Measurements from ENCODE around the gene BORCS6. TPM values are rescaled to one million over a fixed set of nuclear protein-coding genes. Genes with fewer than 3 reads are reported as not detected.

Gene BORCS6
- total RNA-seq, 6 experiments from 2014 or later, result 4.4 to 6.0 (median 4.6) TPM

- DNase-seq, result no peak
- Mint-ChIP-seq H3K27ac (peak overlapping the region; percentile 26; the same call in 1 of the 2 replicates), H3K4me3 (no peak overlapping the region), H3K4me1 (ENCODE audit: low read depth) (peaks cover 24% of the 10 kb centered on the region), H3K36me3 (ENCODE audit: low read depth) (peaks cover 33% of the 10 kb centered on the region; the same call in 1 of the 2 replicates), H3K27me3 (ENCODE audit: insufficient read depth) (peaks cover 5% of the 10 kb centered on the region; the same call in 1 of the 2 replicates), H3K9me3 (no peaks in the 10 kb centered on the region)
- TF ChIP-seq, protein P1, sequence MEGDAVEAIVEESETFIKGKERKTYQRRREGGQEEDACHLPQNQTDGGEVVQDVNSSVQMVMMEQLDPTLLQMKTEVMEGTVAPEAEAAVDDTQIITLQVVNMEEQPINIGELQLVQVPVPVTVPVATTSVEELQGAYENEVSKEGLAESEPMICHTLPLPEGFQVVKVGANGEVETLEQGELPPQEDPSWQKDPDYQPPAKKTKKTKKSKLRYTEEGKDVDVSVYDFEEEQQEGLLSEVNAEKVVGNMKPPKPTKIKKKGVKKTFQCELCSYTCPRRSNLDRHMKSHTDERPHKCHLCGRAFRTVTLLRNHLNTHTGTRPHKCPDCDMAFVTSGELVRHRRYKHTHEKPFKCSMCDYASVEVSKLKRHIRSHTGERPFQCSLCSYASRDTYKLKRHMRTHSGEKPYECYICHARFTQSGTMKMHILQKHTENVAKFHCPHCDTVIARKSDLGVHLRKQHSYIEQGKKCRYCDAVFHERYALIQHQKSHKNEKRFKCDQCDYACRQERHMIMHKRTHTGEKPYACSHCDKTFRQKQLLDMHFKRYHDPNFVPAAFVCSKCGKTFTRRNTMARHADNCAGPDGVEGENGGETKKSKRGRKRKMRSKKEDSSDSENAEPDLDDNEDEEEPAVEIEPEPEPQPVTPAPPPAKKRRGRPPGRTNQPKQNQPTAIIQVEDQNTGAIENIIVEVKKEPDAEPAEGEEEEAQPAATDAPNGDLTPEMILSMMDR (IDR thresholded peaks at IDR 0.05), result no peak
Observed at GRCh38 chr17:8204761-8205555, 15.0 kb upstream of the BORCS6 start.

GRCh38 chr17:8192070-8192815 lies 2.3 kb upstream of the BORCS6 start:
- TF ChIP-seq, protein P1 (IDR thresholded peaks at IDR 0.05), result no peak
- Mint-ChIP-seq H3K9me3 (no peaks in the 10 kb centered on the region), H3K27me3 (ENCODE audit: insufficient read depth) (peaks cover 2% of the 10 kb centered on the region; the same call in 1 of the 2 replicates), H3K4me3 (no peak overlapping the region), H3K4me1 (ENCODE audit: low read depth) (peaks cover 23% of the 10 kb centered on the region), H3K36me3 (ENCODE audit: low read depth) (no peaks in the 10 kb centered on the region), H3K27ac (no peak overlapping the region)
- peak; percentile 57 for DNase-seq

DNA sequence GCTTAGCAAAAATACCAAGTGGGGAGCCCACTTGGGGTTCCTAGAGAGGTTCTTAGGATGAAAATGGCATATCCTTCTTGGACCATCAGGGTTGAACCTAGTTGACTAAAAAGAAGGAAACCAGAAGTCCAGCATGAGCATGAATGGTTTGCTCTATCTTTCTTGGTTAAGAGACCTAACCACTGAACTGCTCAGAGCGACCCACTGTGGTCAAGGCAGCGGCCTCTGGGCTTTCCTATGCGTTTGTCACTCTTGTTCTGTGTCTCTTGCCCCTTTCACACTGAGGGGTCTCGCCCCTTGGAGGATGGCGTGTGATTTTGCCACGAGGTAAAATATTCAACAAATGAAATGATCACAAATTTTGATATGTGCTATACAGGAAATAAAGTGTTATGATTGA lies 526 bp upstream of the BORCS6 start:
- Mint-ChIP-seq H3K27me3 (ENCODE audit: insufficient read depth) (peaks cover 2% of the 10 kb centered on the region; the same call in 1 of the 2 replicates), H3K4me1 (ENCODE audit: low read depth) (peaks cover 8% of the 10 kb centered on the region), H3K4me3 (no peak overlapping the region), H3K9me3 (no peaks in the 10 kb centered on the region), H3K36me3 (ENCODE audit: low read depth) (no peaks in the 10 kb centered on the region), H3K27ac (no peak overlapping the region; the same call in none of the 2 replicates)
- no peak for DNase-seq
- TF ChIP-seq, protein P1 (IDR thresholded peaks at IDR 0.05), result no peak

GRCh38 chr17:8189041-8189710 lies 804 bp downstream of the BORCS6 start:
- H3K4me1 Mint-ChIP-seq (ENCODE audit: low read depth), result peaks cover 9% of the 10 kb centered on the region
- TF ChIP-seq, protein P1 (IDR thresholded peaks at IDR 0.05), result no peak
- no peak for DNase-seq
- H3K27me3 Mint-ChIP-seq (ENCODE audit: insufficient read depth), result peaks cover 2% of the 10 kb centered on the region; the same call in 1 of the 2 replicates
- H3K36me3 Mint-ChIP-seq (ENCODE audit: low read depth), result no peaks in the 10 kb centered on the region
- H3K9me3 Mint-ChIP-seq, result no peaks in the 10 kb centered on the region
- H3K27ac Mint-ChIP-seq, result no peak overlapping the region; the same call in none of the 2 replicates
- no peak overlapping the region for H3K4me3 Mint-ChIP-seq

DNA sequence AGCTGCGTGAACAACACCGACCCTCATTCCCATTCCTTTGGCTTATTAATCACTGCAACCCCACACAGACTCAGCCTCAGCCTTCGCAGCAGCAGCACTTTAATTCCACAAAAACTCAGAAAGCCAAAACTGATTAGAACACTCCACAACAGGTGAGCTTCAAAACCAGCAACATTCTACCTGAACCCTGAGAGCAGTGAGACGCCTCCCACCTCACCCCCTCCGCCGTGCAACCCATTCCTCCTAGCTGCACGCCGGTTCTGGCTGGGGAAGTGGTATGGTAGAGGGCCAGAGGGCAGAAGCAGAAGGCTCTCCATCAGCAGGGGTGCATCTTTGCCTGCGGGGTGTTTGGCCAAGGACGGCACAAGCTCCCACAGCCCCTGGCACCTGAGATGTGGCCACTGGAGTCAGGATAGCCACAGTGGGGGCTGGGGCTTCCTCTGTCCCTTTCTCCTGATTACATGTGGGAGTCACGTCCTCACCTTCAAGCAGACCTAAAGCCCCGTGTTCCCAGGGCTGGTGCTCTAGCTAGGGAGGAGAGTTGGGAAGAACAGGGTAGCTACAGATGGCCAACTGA lies 1.6 kb downstream of the BORCS6 start:
- peaks cover 13% of the 10 kb centered on the region for H3K4me1 Mint-ChIP-seq (ENCODE audit: low read depth)
- TF ChIP-seq, protein P1 (IDR thresholded peaks at IDR 0.05), result no peak
- DNase-seq, result no peak
- H3K36me3 Mint-ChIP-seq (ENCODE audit: low read depth), result no peaks in the 10 kb centered on the region
- no peak overlapping the region for H3K4me3 Mint-ChIP-seq
- no peak overlapping the region for H3K27ac Mint-ChIP-seq
- H3K27me3 Mint-ChIP-seq (ENCODE audit: insufficient read depth), result peaks cover 2% of the 10 kb centered on the region; the same call in 1 of the 2 replicates
- no peaks in the 10 kb centered on the region for H3K9me3 Mint-ChIP-seq
